DND-41 (cell line): ENCODE results near the gene GARIN5B.

Experiments used
- ATAC-seq: fragments of 200-7000 bp; cut with Tn5 transposase; 3 replicates; pipeline ENCODE4 v1.9.1; 2021; ENCODE audit warnings: low read depth; ENCODE audit not compliant: insufficient read depth
- DNase-seq: peaks from one replicate; pipeline ENCODE4 v3.0.0-alpha.2; 2020
- H2AFZ ChIP-seq: 2 replicates; pipeline ENCODE4 v1.6.0; 2012; ENCODE audit warnings: low read depth, low read length
- H3K27ac ChIP-seq: 2 replicates; pipeline ENCODE4 v1.5.1; 2012; ENCODE audit warnings: low read length, inconsistent platforms
- H3K27me3 ChIP-seq: fragments of 200-600 bp; sonication (generic); 2 replicates; pipeline ENCODE4 v1.6.0; 2012; ENCODE audit warnings: low read length, mild to moderate bottlenecking, inconsistent platforms; ENCODE audit not compliant: insufficient read depth, poor library complexity
- H3K36me3 ChIP-seq: 2 replicates; pipeline ENCODE4 v1.5.1; 2012; ENCODE audit warnings: low read length, inconsistent platforms; ENCODE audit not compliant: insufficient read depth
- H3K4me1 ChIP-seq: 2 replicates; pipeline ENCODE4 v1.5.1; 2012; ENCODE audit warnings: mild to moderate bottlenecking, low read length; ENCODE audit not compliant: insufficient read depth
- H3K4me2 ChIP-seq: 2 replicates; pipeline ENCODE4 v1.6.0; 2012; ENCODE audit warnings: mild to moderate bottlenecking, moderate library complexity, low read length, inconsistent platforms; ENCODE audit not compliant: insufficient read depth
- H3K4me3 ChIP-seq, 2 experiments: fragments of 200-600 bp in 1 of 2; shearing (Covaris generic) in 1 of 2; 2 replicates each; pipeline ENCODE4 v1.5.1; 2012 to 2016; ENCODE audit warnings: inconsistent platforms in 2 of 2, low read length in 2 of 2, mild to moderate bottlenecking in 2 of 2, low read depth in 1 of 2, moderate library complexity in 1 of 2
- H3K79me2 ChIP-seq: 2 replicates; pipeline ENCODE4 v1.6.0; 2012; ENCODE audit warnings: low read length, inconsistent platforms; ENCODE audit not compliant: insufficient read depth
- H3K9ac ChIP-seq: 2 replicates; pipeline ENCODE4 v1.6.0; 2012; ENCODE audit warnings: low read depth, mild to moderate bottlenecking, inconsistent platforms, low read length, moderate library complexity
- H3K9me3 ChIP-seq: 2 replicates; pipeline ENCODE4 v1.5.1; 2012; ENCODE audit warnings: low read length, moderate library complexity, mild to moderate bottlenecking, inconsistent platforms; ENCODE audit not compliant: insufficient read depth, severe bottlenecking
- H4K20me1 ChIP-seq: 2 replicates; pipeline ENCODE4 v1.6.0; 2012; ENCODE audit warnings: low read length; ENCODE audit not compliant: insufficient read depth
- EZH2 ChIP-seq: IDR thresholded peaks from 3 replicates; pipeline ENCODE4 v1.6.1; 2012; ENCODE audit warnings: borderline replicate concordance, low read depth, mild to moderate bottlenecking, moderate library complexity, low read length, inconsistent platforms; ENCODE audit not compliant: severe bottlenecking
- TF ChIP-seq, protein P1 (sequence below): IDR thresholded peaks from 2 replicates; pipeline ENCODE4 v1.5.1; 2012; ENCODE audit warnings: borderline replicate concordance, low read length, moderate library complexity, mild to moderate bottlenecking; ENCODE audit not compliant: poor library complexity, severe bottlenecking; ENCODE audit errors: extremely low read depth

The GARIN5B gene

DNA sequence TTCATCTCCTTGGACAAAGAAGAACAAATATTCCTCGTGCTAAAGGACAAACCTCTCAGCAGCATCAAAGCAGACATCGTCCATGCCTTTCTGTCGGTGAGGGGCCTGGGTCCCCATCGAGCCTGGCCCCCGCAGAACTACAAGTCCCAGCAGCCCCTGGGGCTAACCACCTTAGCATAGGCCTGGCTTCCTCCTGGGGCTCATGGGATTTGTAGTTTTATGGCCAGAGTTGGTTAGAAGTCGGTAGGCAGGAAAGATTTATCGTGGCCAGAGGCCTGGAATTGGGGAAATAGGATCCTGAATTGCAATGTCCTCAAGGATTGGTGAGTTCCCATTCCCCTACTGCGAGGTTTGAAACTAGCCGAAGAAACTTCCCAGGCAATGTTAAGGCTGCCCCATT lies 57.6 kb downstream of the GARIN5B start:
- peaks cover 37% of the 10 kb centered on the region for H3K36me3 ChIP-seq
- H3K27me3 ChIP-seq: no peaks in the 10 kb centered on the region
- no peaks in the 10 kb centered on the region for H4K20me1 ChIP-seq
- H3K9me3 ChIP-seq: no peaks in the 10 kb centered on the region
- ATAC-seq (peak; percentile 71), DNase-seq (peak; percentile 66)
- peaks cover 14% of the 10 kb centered on the region for H3K79me2 ChIP-seq
- no peak overlapping the region for H3K4me3 ChIP-seq
- no peak overlapping the region for H3K4me2 ChIP-seq
- no peak overlapping the region for H3K9ac ChIP-seq
- peaks cover 26% of the 10 kb centered on the region for H3K4me1 ChIP-seq
- H3K27ac ChIP-seq: no peak overlapping the region
- TF ChIP-seq, protein P1, sequence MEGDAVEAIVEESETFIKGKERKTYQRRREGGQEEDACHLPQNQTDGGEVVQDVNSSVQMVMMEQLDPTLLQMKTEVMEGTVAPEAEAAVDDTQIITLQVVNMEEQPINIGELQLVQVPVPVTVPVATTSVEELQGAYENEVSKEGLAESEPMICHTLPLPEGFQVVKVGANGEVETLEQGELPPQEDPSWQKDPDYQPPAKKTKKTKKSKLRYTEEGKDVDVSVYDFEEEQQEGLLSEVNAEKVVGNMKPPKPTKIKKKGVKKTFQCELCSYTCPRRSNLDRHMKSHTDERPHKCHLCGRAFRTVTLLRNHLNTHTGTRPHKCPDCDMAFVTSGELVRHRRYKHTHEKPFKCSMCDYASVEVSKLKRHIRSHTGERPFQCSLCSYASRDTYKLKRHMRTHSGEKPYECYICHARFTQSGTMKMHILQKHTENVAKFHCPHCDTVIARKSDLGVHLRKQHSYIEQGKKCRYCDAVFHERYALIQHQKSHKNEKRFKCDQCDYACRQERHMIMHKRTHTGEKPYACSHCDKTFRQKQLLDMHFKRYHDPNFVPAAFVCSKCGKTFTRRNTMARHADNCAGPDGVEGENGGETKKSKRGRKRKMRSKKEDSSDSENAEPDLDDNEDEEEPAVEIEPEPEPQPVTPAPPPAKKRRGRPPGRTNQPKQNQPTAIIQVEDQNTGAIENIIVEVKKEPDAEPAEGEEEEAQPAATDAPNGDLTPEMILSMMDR: no peak
- no peak for TF ChIP-seq EZH2
- H2AFZ ChIP-seq: no peak overlapping the region

- no peaks in the 10 kb centered on the region for H3K9me3 ChIP-seq
- H3K36me3 ChIP-seq: peaks cover 37% of the 10 kb centered on the region
- H2AFZ ChIP-seq: no peak overlapping the region
- H3K9ac ChIP-seq: no peak overlapping the region
- no peak overlapping the region for H3K4me2 ChIP-seq
- H3K27me3 ChIP-seq: no peaks in the 10 kb centered on the region
- peaks cover 26% of the 10 kb centered on the region for H3K4me1 ChIP-seq
- H4K20me1 ChIP-seq: no peaks in the 10 kb centered on the region
- TF ChIP-seq, protein P1: no peak
- no peak for TF ChIP-seq EZH2
- H3K27ac ChIP-seq: no peak overlapping the region
- H3K79me2 ChIP-seq: peaks cover 14% of the 10 kb centered on the region
- H3K4me3 ChIP-seq: no peak overlapping the region
- ATAC-seq (no peak), DNase-seq (no peak)
Measured at GRCh38 chr19:55304980-55305379, 58.1 kb downstream of the GARIN5B start.
